ENCODE measurements around the gene NEGR1. TPM values are rescaled to one million over a fixed set of nuclear protein-coding genes. Genes with fewer than 3 reads are reported as not detected.
"Not testable (repeated sequence)": the region's sequence is repeated elsewhere in the genome, so short reads cannot be mapped to it uniquely, and the experiment has no call there.

NEGR1 gene
- total RNA-seq, 1 donor: 20.7 TPM

- no peak overlapping the region for H3K4me3 ChIP-seq (ENCODE audit: low read depth, low read length)
- DNase-seq (ENCODE audit: low read depth): peak; percentile 13
- TF ChIP-seq CTCF (IDR thresholded peaks at IDR 0.05; ENCODE audit: insufficient read depth, low read length): no peak
Observed at GRCh38 chr1:72241397-72241796, 40.9 kb downstream of the NEGR1 start.

- DNase-seq (ENCODE audit: low read depth); H3K4me3 ChIP-seq (ENCODE audit: low read depth, low read length): not testable (repeated sequence)
Observed at GRCh38 chr1:72235931-72236330, 46.4 kb downstream of the NEGR1 start.

- TF ChIP-seq CTCF (IDR thresholded peaks at IDR 0.05; ENCODE audit: insufficient read depth, low read length): no peak
- no peak for DNase-seq (ENCODE audit: low read depth)
- no peak overlapping the region for H3K4me3 ChIP-seq (ENCODE audit: low read depth, low read length)
Observed at GRCh38 chr1:72235062-72235461, 47.3 kb downstream of the NEGR1 start.

GRCh38 chr1:72230746-72231145, 51.6 kb downstream of the NEGR1 start:
- peak; percentile 33 for DNase-seq (ENCODE audit: low read depth)
- H3K4me3 ChIP-seq (ENCODE audit: low read depth, low read length): no peak overlapping the region
- no peak for TF ChIP-seq CTCF (IDR thresholded peaks at IDR 0.05; ENCODE audit: insufficient read depth, low read length)

GRCh38 chr1:72229893-72230292, 52.4 kb downstream of the NEGR1 start:
- H3K4me3 ChIP-seq (ENCODE audit: low read depth, low read length): no peak overlapping the region
- no peak for TF ChIP-seq CTCF (IDR thresholded peaks at IDR 0.05; ENCODE audit: insufficient read depth, low read length)
- DNase-seq (ENCODE audit: low read depth): peak; percentile 25

GRCh38 chr1:72227667-72228066, 54.7 kb downstream of the NEGR1 start:
- DNase-seq (ENCODE audit: low read depth): no peak

GRCh38 chr1:72224506-72224905, 57.8 kb downstream of the NEGR1 start:
- H3K4me3 ChIP-seq (ENCODE audit: low read depth, low read length): no peak overlapping the region
- TF ChIP-seq CTCF (IDR thresholded peaks at IDR 0.05; ENCODE audit: insufficient read depth, low read length): no peak
- DNase-seq (ENCODE audit: low read depth): no peak

More at GRCh38 chr1:72227667-72228066, 54.7 kb downstream of the NEGR1 start:
- H3K4me3 ChIP-seq (ENCODE audit: low read depth, low read length): no peak overlapping the region
- TF ChIP-seq CTCF (IDR thresholded peaks at IDR 0.05; ENCODE audit: insufficient read depth, low read length): no peak

All from fibroblast of the aortic adventitia (primary cell).